ENCODE results near the gene MRNIP.

MRNIP gene

GRCh38 chr5:179858586-179859427 is at the start of gene MRNIP:
Gene MRNIP (minus strand): TSS chr5:179858817. CDS start chr5:179858796, 21 bp downstream.
- Histone ChIP-seq H3K27me3 (replicated peaks; ENCODE audit: control insufficient read depth, insufficient read depth, low read length) (no peaks in the 10 kb centered on the region), H3K4me1 (ENCODE audit: control insufficient read depth, insufficient read depth, low read length) (peaks cover 13% of the 10 kb centered on the region), H3K36me3 (ENCODE audit: control insufficient read depth, insufficient read depth, low read length, severe bottlenecking) (peaks cover 20% of the 10 kb centered on the region), H3K9me3 (ENCODE audit: control insufficient read depth, low read length) (no peaks in the 10 kb centered on the region), H3K9ac (ENCODE audit: low read length) (peak within 1 kb of the TSS; percentile 95), H3K4me3 (ENCODE audit: low read length) (peak within 1 kb of the TSS; percentile 98)
- DNase-seq (ENCODE audit: low read depth): peak; percentile 99

- H3K4me3 ChIP-seq (ENCODE audit: low read length): peak within 1 kb of the TSS; percentile 92
- peak within 1 kb of the TSS; percentile 89 for H3K9ac ChIP-seq (ENCODE audit: low read length)
- DNase-seq (ENCODE audit: low read depth): peak; percentile 91
Observed at GRCh38 chr5:179907556-179908324, 49.1 kb upstream of the MRNIP start, which contains the start of gene TBC1D9B. Gene TBC1D9B (minus strand): TSS chr5:179907897. CDS start chr5:179907821, 76 bp downstream.

GRCh38 chr5:179906795-179907555 is 48.4 kb upstream of the MRNIP start:
- peak; percentile 42 for DNase-seq (ENCODE audit: low read depth)
- Histone ChIP-seq H3K36me3 (ENCODE audit: control insufficient read depth, insufficient read depth, low read length, severe bottlenecking) (peaks cover 23% of the 10 kb centered on the region), H3K9me3 (ENCODE audit: control insufficient read depth, low read length) (no peaks in the 10 kb centered on the region), H3K4me1 (ENCODE audit: control insufficient read depth, insufficient read depth, low read length) (peaks cover 12% of the 10 kb centered on the region), H3K27me3 (replicated peaks; ENCODE audit: control insufficient read depth, insufficient read depth, low read length) (no peaks in the 10 kb centered on the region), H3K9ac (ENCODE audit: low read length) (peak overlapping the region; percentile 89), H3K4me3 (ENCODE audit: low read length) (peak overlapping the region; percentile 92)

More at GRCh38 chr5:179907556-179908324, 49.1 kb upstream of the MRNIP start, which contains the start of gene TBC1D9B:
- no peaks in the 10 kb centered on the region for H3K27me3 ChIP-seq (replicated peaks; ENCODE audit: control insufficient read depth, insufficient read depth, low read length)
- H3K36me3 ChIP-seq (ENCODE audit: control insufficient read depth, insufficient read depth, low read length, severe bottlenecking): peaks cover 18% of the 10 kb centered on the region
- H3K4me1 ChIP-seq (ENCODE audit: control insufficient read depth, insufficient read depth, low read length): peaks cover 12% of the 10 kb centered on the region
- no peaks in the 10 kb centered on the region for H3K9me3 ChIP-seq (ENCODE audit: control insufficient read depth, low read length)

- Histone ChIP-seq H3K4me1 (ENCODE audit: control insufficient read depth, insufficient read depth, low read length) (peaks cover 12% of the 10 kb centered on the region), H3K9ac (ENCODE audit: low read length) (peak overlapping the region; percentile 89), H3K36me3 (ENCODE audit: control insufficient read depth, insufficient read depth, low read length, severe bottlenecking) (peaks cover 28% of the 10 kb centered on the region), H3K9me3 (ENCODE audit: control insufficient read depth, low read length) (no peaks in the 10 kb centered on the region), H3K27me3 (replicated peaks; ENCODE audit: control insufficient read depth, insufficient read depth, low read length) (no peaks in the 10 kb centered on the region), H3K4me3 (ENCODE audit: low read length) (peak overlapping the region; percentile 92)
- DNase-seq (ENCODE audit: low read depth): no peak
Observed at GRCh38 chr5:179906294-179906794, 47.7 kb upstream of the MRNIP start.

GRCh38 chr5:179905161-179905560 is 46.5 kb upstream of the MRNIP start:
- no peak overlapping the region for H3K9ac ChIP-seq (ENCODE audit: low read length)
- peaks cover 12% of the 10 kb centered on the region for H3K4me1 ChIP-seq (ENCODE audit: control insufficient read depth, insufficient read depth, low read length)
- no peaks in the 10 kb centered on the region for H3K27me3 ChIP-seq (replicated peaks; ENCODE audit: control insufficient read depth, insufficient read depth, low read length)
- H3K4me3 ChIP-seq (ENCODE audit: low read length): no peak overlapping the region
- no peaks in the 10 kb centered on the region for H3K9me3 ChIP-seq (ENCODE audit: control insufficient read depth, low read length)
- no peak for DNase-seq (ENCODE audit: low read depth)
- peaks cover 32% of the 10 kb centered on the region for H3K36me3 ChIP-seq (ENCODE audit: control insufficient read depth, insufficient read depth, low read length, severe bottlenecking)

- no peak overlapping the region for H3K4me3 ChIP-seq (ENCODE audit: low read length)
- H3K4me1 ChIP-seq (ENCODE audit: control insufficient read depth, insufficient read depth, low read length): peaks cover 12% of the 10 kb centered on the region
- no peak for DNase-seq (ENCODE audit: low read depth)
- H3K36me3 ChIP-seq (ENCODE audit: control insufficient read depth, insufficient read depth, low read length, severe bottlenecking): peaks cover 36% of the 10 kb centered on the region
- H3K27me3 ChIP-seq (replicated peaks; ENCODE audit: control insufficient read depth, insufficient read depth, low read length): no peaks in the 10 kb centered on the region
- no peak overlapping the region for H3K9ac ChIP-seq (ENCODE audit: low read length)
- H3K9me3 ChIP-seq (ENCODE audit: control insufficient read depth, low read length): no peaks in the 10 kb centered on the region
Observed at GRCh38 chr5:179904463-179905160, 46.0 kb upstream of the MRNIP start.

- DNase-seq (ENCODE audit: low read depth): no peak
- no peaks in the 10 kb centered on the region for H3K27me3 ChIP-seq (replicated peaks; ENCODE audit: control insufficient read depth, insufficient read depth, low read length)
- peaks cover 9% of the 10 kb centered on the region for H3K4me1 ChIP-seq (ENCODE audit: control insufficient read depth, insufficient read depth, low read length)
- H3K9me3 ChIP-seq (ENCODE audit: control insufficient read depth, low read length): no peaks in the 10 kb centered on the region
- H3K4me3 ChIP-seq (ENCODE audit: low read length): no peak overlapping the region
- peaks cover 51% of the 10 kb centered on the region for H3K36me3 ChIP-seq (ENCODE audit: control insufficient read depth, insufficient read depth, low read length, severe bottlenecking)
- H3K9ac ChIP-seq (ENCODE audit: low read length): no peak overlapping the region
Observed at GRCh38 chr5:179902763-179903158, 44.1 kb upstream of the MRNIP start.

- DNase-seq (ENCODE audit: low read depth): no peak
- Histone ChIP-seq H3K4me1 (ENCODE audit: control insufficient read depth, insufficient read depth, low read length) (peaks cover 9% of the 10 kb centered on the region), H3K27me3 (replicated peaks; ENCODE audit: control insufficient read depth, insufficient read depth, low read length) (no peaks in the 10 kb centered on the region), H3K4me3 (ENCODE audit: low read length) (no peak overlapping the region), H3K9me3 (ENCODE audit: control insufficient read depth, low read length) (no peaks in the 10 kb centered on the region), H3K36me3 (ENCODE audit: control insufficient read depth, insufficient read depth, low read length, severe bottlenecking) (peaks cover 58% of the 10 kb centered on the region), H3K9ac (ENCODE audit: low read length) (no peak overlapping the region)
Observed at GRCh38 chr5:179901915-179902762, 43.5 kb upstream of the MRNIP start.

GRCh38 chr5:179901462-179901861 is 42.8 kb upstream of the MRNIP start:
- Histone ChIP-seq H3K4me3 (ENCODE audit: low read length) (no peak overlapping the region), H3K9ac (ENCODE audit: low read length) (no peak overlapping the region), H3K27me3 (replicated peaks; ENCODE audit: control insufficient read depth, insufficient read depth, low read length) (no peaks in the 10 kb centered on the region), H3K36me3 (ENCODE audit: control insufficient read depth, insufficient read depth, low read length, severe bottlenecking) (peaks cover 60% of the 10 kb centered on the region), H3K9me3 (ENCODE audit: control insufficient read depth, low read length) (no peaks in the 10 kb centered on the region), H3K4me1 (ENCODE audit: control insufficient read depth, insufficient read depth, low read length) (peaks cover 4% of the 10 kb centered on the region)
- DNase-seq (ENCODE audit: low read depth): no peak

GRCh38 chr5:179900711-179901110 is 42.1 kb upstream of the MRNIP start:
- peaks cover 67% of the 10 kb centered on the region for H3K36me3 ChIP-seq (ENCODE audit: control insufficient read depth, insufficient read depth, low read length, severe bottlenecking)
- DNase-seq (ENCODE audit: low read depth): no peak

More at GRCh38 chr5:179900711-179901110, 42.1 kb upstream of the MRNIP start:
- no peaks in the 10 kb centered on the region for H3K27me3 ChIP-seq (replicated peaks; ENCODE audit: control insufficient read depth, insufficient read depth, low read length)
- H3K4me1 ChIP-seq (ENCODE audit: control insufficient read depth, insufficient read depth, low read length): no peaks in the 10 kb centered on the region
- H3K4me3 ChIP-seq (ENCODE audit: low read length): no peak overlapping the region
- no peaks in the 10 kb centered on the region for H3K9me3 ChIP-seq (ENCODE audit: control insufficient read depth, low read length)
- no peak overlapping the region for H3K9ac ChIP-seq (ENCODE audit: low read length)

Data from adipocyte (in vitro differentiated cells).